HepG2 (cell line): Measurements from ENCODE around the gene FGF21. TPM values are rescaled to one million over a fixed set of nuclear protein-coding genes. Genes with fewer than 3 reads are reported as not detected.

ENCODE experiments used
- ARID3A ChIP-seq: IDR thresholded peaks from 2 replicates; pipeline ENCODE4 v1.6.1; 2012; ENCODE audit warnings: low read depth, low read length, improper control_type of control experiment
- CEBPG ChIP-seq: IDR thresholded peaks from 2 replicates; pipeline ENCODE4 v1.6.1; 2016
- DBP ChIP-seq: sonication (generic); formaldehyde crosslinking; IDR thresholded peaks from 2 replicates; pipeline ENCODE4 v1.4.0; 2020; ENCODE audit warnings: missing genetic modification reagents; ENCODE audit errors: not compliant biosample characterization
- HINFP ChIP-seq: sonication (generic); formaldehyde crosslinking; IDR thresholded peaks from 2 replicates; pipeline ENCODE4 v1.4.0; 2020; ENCODE audit warnings: low read depth, mild to moderate bottlenecking, missing genetic modification reagents
- MTF2 ChIP-seq: sonication (generic); formaldehyde crosslinking; IDR thresholded peaks from 2 replicates; pipeline ENCODE4 v1.5.0; 2020; ENCODE audit warnings: missing genetic modification reagents, borderline replicate concordance
- MXD3 ChIP-seq: IDR thresholded peaks from 2 replicates; pipeline ENCODE4 v1.6.1; 2016; ENCODE audit warnings: mild to moderate bottlenecking, missing biosample characterization, missing genetic modification reagents
- POLR2G ChIP-seq: fragments of 200-400 bp; formaldehyde crosslinking; IDR thresholded peaks from 2 replicates; pipeline ENCODE4 v1.6.1; 2018; ENCODE audit warnings: mild to moderate bottlenecking, low read depth, low read length, moderate library complexity
- RBM39 ChIP-seq: fragments of 200-400 bp; formaldehyde crosslinking; IDR thresholded peaks from one replicate; pipeline ENCODE4 v1.6.1; 2018; ENCODE audit warnings: antibody characterized with exemption, mild to moderate bottlenecking, low read depth, low read length; ENCODE audit not compliant: poor library complexity, severe bottlenecking
- ZNF260 ChIP-seq: sonication (generic); formaldehyde crosslinking; IDR thresholded peaks from 2 replicates; pipeline ENCODE4 v1.4.0; 2020; ENCODE audit warnings: missing genetic modification reagents, low read depth, mild to moderate bottlenecking, borderline replicate concordance
- ZNF343 ChIP-seq: sonication (generic); formaldehyde crosslinking; IDR thresholded peaks from 2 replicates; pipeline ENCODE4 v1.4.0; 2020; ENCODE audit warnings: mild to moderate bottlenecking, missing genetic modification reagents
- ZNF776 ChIP-seq: sonication (generic); formaldehyde crosslinking; IDR thresholded peaks from 2 replicates; pipeline ENCODE4 v1.4.0; 2020; ENCODE audit warnings: mild to moderate bottlenecking, missing genetic modification reagents
- ZNF83 ChIP-seq: sonication (generic); formaldehyde crosslinking; IDR thresholded peaks from 2 replicates; pipeline ENCODE4 v1.4.0; 2020; ENCODE audit warnings: missing genetic modification reagents, mild to moderate bottlenecking, borderline replicate concordance
- polyA plus RNA-seq, 8 experiments: library from polyadenylated mRNA; depleted of rRNA in 3 of 8; stranded (reverse) in 7 of 8; unstranded in 1 of 8; fragments of >200 nt; fragmentation: Illumina TruSeq in 4 of 8; extraction: Trizol in 4 of 8; gene quantifications; 2 replicates each; pipeline versions ENCODE4 v1.2.1 to v1.2.3, GENCODE V29; 2011 to 2016; ENCODE audit warnings: low read depth in 4 of 8, missing spikeins in 1 of 8, mixed read lengths in 1 of 8; ENCODE audit not compliant: insufficient read depth in 1 of 8
- total RNA-seq, 5 experiments: library from RNA; depleted of rRNA; stranded (reverse); fragments of >200 nt; fragmentation: Illumina TruSeq; extraction: Trizol; gene quantifications; 2 replicates each; pipeline ENCODE4 v1.2.3, GENCODE V29; 2016; ENCODE audit warnings: low read depth in 1 of 5
- TF ChIP-seq, protein P1 (sequence below): sonication (generic); formaldehyde crosslinking; IDR thresholded peaks from 2 replicates; pipeline ENCODE4 v1.4.0; 2020; ENCODE audit warnings: mild to moderate bottlenecking, missing genetic modification reagents, borderline replicate concordance
- TF ChIP-seq, protein P2 (sequence below): sonication (generic); formaldehyde crosslinking; IDR thresholded peaks from 2 replicates; pipeline ENCODE4 v1.4.0; 2020; ENCODE audit warnings: missing genetic modification reagents, borderline replicate concordance
- TF ChIP-seq, protein P3 (sequence below): sonication (generic); formaldehyde crosslinking; IDR thresholded peaks from 2 replicates; pipeline ENCODE4 v1.4.0; 2020; ENCODE audit warnings: mild to moderate bottlenecking, low read depth, missing genetic modification reagents

Gene FGF21
- total and polyA plus RNA-seq, 2 of the 13 experiments (the other 11 are each of a cell fraction or from before 2014, with no cell fraction given): 0.17 TPM; not detected in 1

DNA sequence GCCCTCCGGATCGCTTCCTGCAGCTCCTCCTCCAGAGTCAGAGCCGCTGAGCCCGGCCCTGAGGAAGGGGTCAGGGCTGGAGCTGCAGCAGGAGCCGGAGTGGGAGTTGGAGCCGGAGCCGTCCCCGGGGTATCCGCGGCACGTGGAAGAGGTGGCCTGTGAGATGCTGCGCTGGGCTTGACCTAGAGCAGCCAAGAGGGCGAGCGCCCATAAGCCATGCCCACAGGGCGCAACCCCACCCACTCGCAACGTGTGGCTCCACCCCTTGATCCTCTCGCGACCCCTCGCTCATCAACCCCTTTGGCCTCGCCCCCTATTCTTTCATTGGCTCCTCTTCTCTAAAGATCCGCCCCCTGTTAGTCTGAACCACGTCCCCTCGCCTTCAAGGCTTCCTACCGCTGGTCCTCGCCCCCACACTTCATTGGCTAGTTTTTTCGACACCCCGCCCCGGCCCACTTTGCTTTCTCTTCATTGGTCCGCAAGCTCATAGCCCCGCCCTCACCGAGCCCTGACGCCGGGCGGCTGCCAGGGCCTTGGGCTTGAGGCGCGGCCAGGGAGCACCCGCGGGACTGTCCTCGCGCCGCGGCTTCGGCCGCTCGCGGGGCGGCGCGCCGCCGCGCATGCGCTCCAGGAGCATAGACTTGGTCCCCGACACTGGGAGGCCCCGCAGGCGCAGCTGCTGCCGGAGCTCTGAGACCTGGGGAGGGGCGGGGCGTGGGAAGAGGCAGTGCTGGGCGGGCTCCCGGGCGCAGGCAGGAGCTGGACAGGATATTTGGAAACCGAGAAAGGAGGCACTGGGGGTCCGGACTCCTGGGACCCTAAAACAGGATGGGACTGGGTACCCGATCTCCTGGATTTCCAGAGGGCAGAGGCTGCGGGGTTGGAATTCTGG, 41.2 kb upstream of the FGF21 start (continued):
- TF ChIP-seq, protein P1, sequence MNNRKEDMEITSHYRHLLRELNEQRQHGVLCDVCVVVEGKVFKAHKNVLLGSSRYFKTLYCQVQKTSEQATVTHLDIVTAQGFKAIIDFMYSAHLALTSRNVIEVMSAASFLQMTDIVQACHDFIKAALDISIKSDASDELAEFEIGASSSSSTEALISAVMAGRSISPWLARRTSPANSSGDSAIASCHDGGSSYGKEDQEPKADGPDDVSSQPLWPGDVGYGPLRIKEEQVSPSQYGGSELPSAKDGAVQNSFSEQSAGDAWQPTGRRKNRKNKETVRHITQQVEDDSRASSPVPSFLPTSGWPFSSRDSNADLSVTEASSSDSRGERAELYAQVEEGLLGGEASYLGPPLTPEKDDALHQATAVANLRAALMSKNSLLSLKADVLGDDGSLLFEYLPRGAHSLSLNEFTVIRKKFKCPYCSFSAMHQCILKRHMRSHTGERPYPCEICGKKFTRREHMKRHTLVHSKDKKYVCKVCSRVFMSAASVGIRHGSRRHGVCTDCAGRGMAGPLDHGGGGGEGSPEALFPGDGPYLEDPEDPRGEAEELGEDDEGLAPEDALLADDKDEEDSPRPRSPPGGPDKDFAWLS (CRISPR knock-in tag): no peak
- TF ChIP-seq, protein P2, sequence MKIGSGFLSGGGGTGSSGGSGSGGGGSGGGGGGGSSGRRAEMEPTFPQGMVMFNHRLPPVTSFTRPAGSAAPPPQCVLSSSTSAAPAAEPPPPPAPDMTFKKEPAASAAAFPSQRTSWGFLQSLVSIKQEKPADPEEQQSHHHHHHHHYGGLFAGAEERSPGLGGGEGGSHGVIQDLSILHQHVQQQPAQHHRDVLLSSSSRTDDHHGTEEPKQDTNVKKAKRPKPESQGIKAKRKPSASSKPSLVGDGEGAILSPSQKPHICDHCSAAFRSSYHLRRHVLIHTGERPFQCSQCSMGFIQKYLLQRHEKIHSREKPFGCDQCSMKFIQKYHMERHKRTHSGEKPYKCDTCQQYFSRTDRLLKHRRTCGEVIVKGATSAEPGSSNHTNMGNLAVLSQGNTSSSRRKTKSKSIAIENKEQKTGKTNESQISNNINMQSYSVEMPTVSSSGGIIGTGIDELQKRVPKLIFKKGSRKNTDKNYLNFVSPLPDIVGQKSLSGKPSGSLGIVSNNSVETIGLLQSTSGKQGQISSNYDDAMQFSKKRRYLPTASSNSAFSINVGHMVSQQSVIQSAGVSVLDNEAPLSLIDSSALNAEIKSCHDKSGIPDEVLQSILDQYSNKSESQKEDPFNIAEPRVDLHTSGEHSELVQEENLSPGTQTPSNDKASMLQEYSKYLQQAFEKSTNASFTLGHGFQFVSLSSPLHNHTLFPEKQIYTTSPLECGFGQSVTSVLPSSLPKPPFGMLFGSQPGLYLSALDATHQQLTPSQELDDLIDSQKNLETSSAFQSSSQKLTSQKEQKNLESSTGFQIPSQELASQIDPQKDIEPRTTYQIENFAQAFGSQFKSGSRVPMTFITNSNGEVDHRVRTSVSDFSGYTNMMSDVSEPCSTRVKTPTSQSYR (CRISPR knock-in tag): no peak; the same call in 1 of the 2 replicates
- TF ChIP-seq ARID3A (no peak), ZNF260 (no peak), ZNF343 (CRISPR knock-in tag) (no peak), MXD3 (0 out of 2 replicates have a peak, but pooled peaks have one; percentile 51), POLR2G (peak; percentile 65; the same call in 1 of the 2 replicates), ZNF776 (no peak), RBM39 (peak; percentile 28), HINFP (no peak), DBP (CRISPR knock-in tag) (no peak), CEBPG (CRISPR knock-in tag) (no peak), MTF2 (CRISPR knock-in tag) (no peak), ZNF83 (CRISPR knock-in tag) (no peak)
- TF ChIP-seq, protein P3, sequence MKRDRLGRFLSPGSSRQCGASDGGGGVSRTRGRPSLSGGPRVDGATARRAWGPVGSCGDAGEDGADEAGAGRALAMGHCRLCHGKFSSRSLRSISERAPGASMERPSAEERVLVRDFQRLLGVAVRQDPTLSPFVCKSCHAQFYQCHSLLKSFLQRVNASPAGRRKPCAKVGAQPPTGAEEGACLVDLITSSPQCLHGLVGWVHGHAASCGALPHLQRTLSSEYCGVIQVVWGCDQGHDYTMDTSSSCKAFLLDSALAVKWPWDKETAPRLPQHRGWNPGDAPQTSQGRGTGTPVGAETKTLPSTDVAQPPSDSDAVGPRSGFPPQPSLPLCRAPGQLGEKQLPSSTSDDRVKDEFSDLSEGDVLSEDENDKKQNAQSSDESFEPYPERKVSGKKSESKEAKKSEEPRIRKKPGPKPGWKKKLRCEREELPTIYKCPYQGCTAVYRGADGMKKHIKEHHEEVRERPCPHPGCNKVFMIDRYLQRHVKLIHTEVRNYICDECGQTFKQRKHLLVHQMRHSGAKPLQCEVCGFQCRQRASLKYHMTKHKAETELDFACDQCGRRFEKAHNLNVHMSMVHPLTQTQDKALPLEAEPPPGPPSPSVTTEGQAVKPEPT (CRISPR knock-in tag): peak; percentile 11; the same call in 1 of the 2 replicates
